ENCODE data around the gene OR7C1.
A peak's percentile ranks its signal among the peaks of the same experiment; 100 is the strongest.

The OR7C1 gene

GRCh38 chr19:14843578-14843977 is 8.6 kb upstream of the OR7C1 start:
- no peak overlapping the region for H3K9ac ChIP-seq (ENCODE audit: low read length)
- no peak overlapping the region for H4K12ac ChIP-seq (ENCODE audit: low read depth, low read length)
- no peak overlapping the region for H2BK5ac ChIP-seq (ENCODE audit: low read depth, low read length, poor library complexity)
- no peaks in the 10 kb centered on the region for H3K4me1 ChIP-seq (ENCODE audit: control insufficient read depth in 1 of 2, insufficient read depth in 2 of 2, low read length in 2 of 2)
- H2BK120ac ChIP-seq (ENCODE audit: insufficient read depth, low read length, poor library complexity), result no peak overlapping the region
- H4K8ac ChIP-seq (ENCODE audit: low read depth, low read length), result no peak overlapping the region
- H2AFZ ChIP-seq (ENCODE audit: insufficient read depth, low read length, poor library complexity), result no peak overlapping the region
- H2BK12ac ChIP-seq (ENCODE audit: low read length), result no peak overlapping the region
- H3K4me3 ChIP-seq (ENCODE audit: low read depth, low read length), result no peak overlapping the region
- no peak overlapping the region for H3K23ac ChIP-seq (ENCODE audit: low read length)
- H3K4ac ChIP-seq (ENCODE audit: low read depth, low read length), result no peak overlapping the region
- no peak for DNase-seq
- peaks cover 9% of the 10 kb centered on the region for H3K9me3 ChIP-seq (ENCODE audit: insufficient read depth, low read depth, low read length)
- H3K27me3 ChIP-seq (ENCODE audit: insufficient read depth, low read length), result no peaks in the 10 kb centered on the region
- no peaks in the 10 kb centered on the region for H3K79me1 ChIP-seq (ENCODE audit: low read length)
- peak overlapping the region; percentile 27 for H3K27ac ChIP-seq (ENCODE audit: low read depth, low read length)
- no peak overlapping the region for H4K91ac ChIP-seq (ENCODE audit: low read depth, low read length)
- H3K36me3 ChIP-seq (ENCODE audit: control insufficient read depth in 1 of 2, insufficient read depth in 2 of 2, low read length in 2 of 2), result no peaks in the 10 kb centered on the region
- no peaks in the 10 kb centered on the region for H3K79me2 ChIP-seq (ENCODE audit: control insufficient read depth, insufficient read depth, low read length, poor library complexity)
- WGBS (ENCODE audit: extremely low coverage, insufficient coverage, insufficient read length), result no CpG with 5 or more reads among the region's 6 CpGs
- no peak overlapping the region for H3K4me2 ChIP-seq (ENCODE audit: low read length)
- no peak overlapping the region for H2AK5ac ChIP-seq (ENCODE audit: low read length)
- H3K14ac ChIP-seq (ENCODE audit: low read length), result no peak overlapping the region
- no peak overlapping the region for H3K18ac ChIP-seq (ENCODE audit: low read length)

- no peak overlapping the region for H2BK120ac ChIP-seq (ENCODE audit: insufficient read depth, low read length, poor library complexity)
- peaks cover 9% of the 10 kb centered on the region for H3K9me3 ChIP-seq (ENCODE audit: insufficient read depth, low read depth, low read length)
- no peak overlapping the region for H3K9ac ChIP-seq (ENCODE audit: low read length)
- no peak overlapping the region for H4K12ac ChIP-seq (ENCODE audit: low read depth, low read length)
- H4K8ac ChIP-seq (ENCODE audit: low read depth, low read length), result no peak overlapping the region
- H3K18ac ChIP-seq (ENCODE audit: low read length), result no peak overlapping the region
- no peak overlapping the region for H3K4me2 ChIP-seq (ENCODE audit: low read length)
- no peaks in the 10 kb centered on the region for H3K36me3 ChIP-seq (ENCODE audit: control insufficient read depth in 1 of 2, insufficient read depth in 2 of 2, low read length in 2 of 2)
- H3K4me3 ChIP-seq (ENCODE audit: low read depth, low read length), result no peak overlapping the region
- H3K14ac ChIP-seq (ENCODE audit: low read length), result no peak overlapping the region
- DNase-seq, result no peak
- no peaks in the 10 kb centered on the region for H3K79me1 ChIP-seq (ENCODE audit: low read length)
- no peak overlapping the region for H2AK5ac ChIP-seq (ENCODE audit: low read length)
- H2BK5ac ChIP-seq (ENCODE audit: low read depth, low read length, poor library complexity), result no peak overlapping the region
- no peak overlapping the region for H2AFZ ChIP-seq (ENCODE audit: insufficient read depth, low read length, poor library complexity)
- H3K27ac ChIP-seq (ENCODE audit: low read depth, low read length), result peak overlapping the region; percentile 27
- H3K27me3 ChIP-seq (ENCODE audit: insufficient read depth, low read length), result no peaks in the 10 kb centered on the region
- H3K23ac ChIP-seq (ENCODE audit: low read length), result no peak overlapping the region
- H4K91ac ChIP-seq (ENCODE audit: low read depth, low read length), result no peak overlapping the region
- no peaks in the 10 kb centered on the region for H3K79me2 ChIP-seq (ENCODE audit: control insufficient read depth, insufficient read depth, low read length, poor library complexity)
- no CpG with 5 or more reads among the region's 2 CpGs for WGBS (ENCODE audit: extremely low coverage, insufficient coverage, insufficient read length)
- H3K4ac ChIP-seq (ENCODE audit: low read depth, low read length), result no peak overlapping the region
- no peaks in the 10 kb centered on the region for H3K4me1 ChIP-seq (ENCODE audit: control insufficient read depth in 1 of 2, insufficient read depth in 2 of 2, low read length in 2 of 2)
- no peak overlapping the region for H2BK12ac ChIP-seq (ENCODE audit: low read length)
These were observed 8.2 kb upstream of the OR7C1 start for GRCh38 chr19:14843169-14843568.

GRCh38 chr19:14840206-14840605 is 5.2 kb upstream of the OR7C1 start:
- no peak overlapping the region for H3K23ac ChIP-seq (ENCODE audit: low read length)
- peaks cover 10% of the 10 kb centered on the region for H3K9me3 ChIP-seq (ENCODE audit: insufficient read depth, low read depth, low read length)
- no peak overlapping the region for H3K4ac ChIP-seq (ENCODE audit: low read depth, low read length)
- no peak overlapping the region for H3K4me2 ChIP-seq (ENCODE audit: low read length)
- no peak overlapping the region for H3K4me3 ChIP-seq (ENCODE audit: low read depth, low read length)
- no CpG with 5 or more reads among the region's 1 CpG for WGBS (ENCODE audit: extremely low coverage, insufficient coverage, insufficient read length)
- no peak overlapping the region for H3K18ac ChIP-seq (ENCODE audit: low read length)
- no peak overlapping the region for H4K91ac ChIP-seq (ENCODE audit: low read depth, low read length)
- H2AK5ac ChIP-seq (ENCODE audit: low read length), result no peak overlapping the region
- no peak overlapping the region for H3K14ac ChIP-seq (ENCODE audit: low read length)
- H3K9ac ChIP-seq (ENCODE audit: low read length), result no peak overlapping the region
- no peak overlapping the region for H4K12ac ChIP-seq (ENCODE audit: low read depth, low read length)
- H3K79me2 ChIP-seq (ENCODE audit: control insufficient read depth, insufficient read depth, low read length, poor library complexity), result no peaks in the 10 kb centered on the region
- no peak overlapping the region for H4K8ac ChIP-seq (ENCODE audit: low read depth, low read length)
- H3K79me1 ChIP-seq (ENCODE audit: low read length), result no peaks in the 10 kb centered on the region
- H2AFZ ChIP-seq (ENCODE audit: insufficient read depth, low read length, poor library complexity), result no peak overlapping the region
- no peak overlapping the region for H3K27ac ChIP-seq (ENCODE audit: low read depth, low read length)
- no peak overlapping the region for H2BK5ac ChIP-seq (ENCODE audit: low read depth, low read length, poor library complexity)
- no peaks in the 10 kb centered on the region for H3K36me3 ChIP-seq (ENCODE audit: control insufficient read depth in 1 of 2, insufficient read depth in 2 of 2, low read length in 2 of 2)
- H3K27me3 ChIP-seq (ENCODE audit: insufficient read depth, low read length), result no peaks in the 10 kb centered on the region
- no peaks in the 10 kb centered on the region for H3K4me1 ChIP-seq (ENCODE audit: control insufficient read depth in 1 of 2, insufficient read depth in 2 of 2, low read length in 2 of 2)
- no peak for DNase-seq
- H2BK120ac ChIP-seq (ENCODE audit: insufficient read depth, low read length, poor library complexity), result no peak overlapping the region
- H2BK12ac ChIP-seq (ENCODE audit: low read length), result no peak overlapping the region

GRCh38 chr19:14837391-14837790 is 2.4 kb upstream of the OR7C1 start:
- no CpG with 5 or more reads among the region's 4 CpGs for WGBS (ENCODE audit: extremely low coverage, insufficient coverage, insufficient read length)
- no peak overlapping the region for H2BK5ac ChIP-seq (ENCODE audit: low read depth, low read length, poor library complexity)

More at GRCh38 chr19:14837391-14837790, 2.4 kb upstream of the OR7C1 start:
- no peak overlapping the region for H4K91ac ChIP-seq (ENCODE audit: low read depth, low read length)
- H2AK5ac ChIP-seq (ENCODE audit: low read length), result no peak overlapping the region
- H4K12ac ChIP-seq (ENCODE audit: low read depth, low read length), result no peak overlapping the region
- no peak overlapping the region for H4K8ac ChIP-seq (ENCODE audit: low read depth, low read length)
- no peak overlapping the region for H3K23ac ChIP-seq (ENCODE audit: low read length)
- H3K4me2 ChIP-seq (ENCODE audit: low read length), result no peak overlapping the region
- no peak overlapping the region for H2AFZ ChIP-seq (ENCODE audit: insufficient read depth, low read length, poor library complexity)
- H3K4me1 ChIP-seq (ENCODE audit: control insufficient read depth in 1 of 2, insufficient read depth in 2 of 2, low read length in 2 of 2), result no peaks in the 10 kb centered on the region
- peaks cover 11% of the 10 kb centered on the region for H3K9me3 ChIP-seq (ENCODE audit: insufficient read depth, low read depth, low read length)
- no peak overlapping the region for H3K9ac ChIP-seq (ENCODE audit: low read length)
- no peaks in the 10 kb centered on the region for H3K79me1 ChIP-seq (ENCODE audit: low read length)
- H3K36me3 ChIP-seq (ENCODE audit: control insufficient read depth in 1 of 2, insufficient read depth in 2 of 2, low read length in 2 of 2), result no peaks in the 10 kb centered on the region
- H3K27ac ChIP-seq (ENCODE audit: low read depth, low read length), result no peak overlapping the region
- no peak overlapping the region for H2BK120ac ChIP-seq (ENCODE audit: insufficient read depth, low read length, poor library complexity)
- H3K79me2 ChIP-seq (ENCODE audit: control insufficient read depth, insufficient read depth, low read length, poor library complexity), result no peaks in the 10 kb centered on the region
- DNase-seq, result no peak
- H3K4ac ChIP-seq (ENCODE audit: low read depth, low read length), result no peak overlapping the region
- no peak overlapping the region for H2BK12ac ChIP-seq (ENCODE audit: low read length)
- no peaks in the 10 kb centered on the region for H3K27me3 ChIP-seq (ENCODE audit: insufficient read depth, low read length)
- no peak overlapping the region for H3K14ac ChIP-seq (ENCODE audit: low read length)
- H3K4me3 ChIP-seq (ENCODE audit: low read depth, low read length), result no peak overlapping the region
- H3K18ac ChIP-seq (ENCODE audit: low read length), result no peak overlapping the region
